GM19452 (cell line): Measurements from ENCODE around the gene CPT1C.

Source experiments
- ATAC-seq: cut with Tn5 transposase; IDR thresholded peaks from one replicate; pipeline ENCODE4 v1.9.1; 2021; ENCODE audit not compliant: unreplicated experiment

Gene CPT1C

GRCh38 chr19:49681830-49682229 is 9.1 kb upstream of the CPT1C start:
- ATAC-seq = no peak

DNA sequence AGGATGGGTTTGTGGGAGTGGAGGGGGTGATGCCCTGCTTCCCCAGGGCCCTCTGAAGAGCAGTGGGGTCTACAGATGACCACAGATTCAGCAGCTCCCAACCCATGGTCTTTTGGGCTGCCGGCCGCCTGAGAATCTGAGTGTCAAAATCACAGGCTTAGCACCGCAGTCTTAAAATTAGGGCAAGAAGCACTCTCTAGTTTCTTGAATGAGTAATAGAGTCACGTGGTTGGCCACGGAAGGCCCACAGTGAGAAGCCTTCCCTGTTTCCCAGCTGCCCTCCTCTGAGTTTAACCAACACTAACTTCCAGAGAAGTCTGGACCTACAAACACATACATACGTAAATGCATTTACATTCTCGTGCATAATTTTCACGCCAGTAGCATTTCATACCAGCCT is 8.6 kb upstream of the CPT1C start:
- no peak for ATAC-seq

- no peak for ATAC-seq
These were observed 7.1 kb upstream of the CPT1C start for GRCh38 chr19:49683814-49684250.

DNA sequence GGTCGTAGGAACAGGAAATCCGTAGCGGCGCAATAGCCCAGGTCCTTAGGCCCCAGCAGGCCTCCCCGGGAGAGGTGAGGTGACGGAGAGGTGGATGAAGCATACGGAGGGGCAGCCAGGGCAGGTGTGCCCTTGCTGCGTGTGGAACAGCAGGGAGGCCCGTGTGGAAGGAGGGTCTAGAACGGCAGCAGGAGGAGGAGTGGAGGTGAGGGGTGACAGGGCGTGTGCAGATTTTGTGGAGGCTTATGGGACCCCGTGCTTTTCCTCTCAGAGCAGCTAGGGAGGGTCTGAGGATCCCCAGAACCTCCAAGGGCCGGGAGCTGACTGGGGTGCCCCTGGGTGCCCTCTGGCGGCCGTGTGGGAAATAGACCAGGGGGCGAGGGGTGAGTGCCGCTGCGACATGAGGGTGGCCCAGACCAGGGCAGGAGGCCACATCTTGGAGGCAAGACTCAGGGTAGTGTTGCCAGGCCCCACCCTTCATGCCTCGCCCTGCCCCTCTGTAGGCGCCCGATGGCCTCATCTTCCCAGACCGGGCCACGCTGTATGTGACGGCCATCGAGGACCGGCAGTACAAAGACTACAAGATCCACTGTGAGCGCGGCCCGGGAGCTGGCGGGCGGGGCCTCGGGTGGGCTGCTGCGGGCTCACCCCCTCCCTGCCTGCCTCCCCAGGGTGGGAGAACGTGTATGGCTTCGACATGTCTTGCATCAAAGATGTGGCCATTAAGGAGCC is 6.5 kb upstream of the CPT1C start:
- no peak for ATAC-seq

GRCh38 chr19:49684983-49685553 is 5.8 kb upstream of the CPT1C start:
- ATAC-seq = no peak

DNA sequence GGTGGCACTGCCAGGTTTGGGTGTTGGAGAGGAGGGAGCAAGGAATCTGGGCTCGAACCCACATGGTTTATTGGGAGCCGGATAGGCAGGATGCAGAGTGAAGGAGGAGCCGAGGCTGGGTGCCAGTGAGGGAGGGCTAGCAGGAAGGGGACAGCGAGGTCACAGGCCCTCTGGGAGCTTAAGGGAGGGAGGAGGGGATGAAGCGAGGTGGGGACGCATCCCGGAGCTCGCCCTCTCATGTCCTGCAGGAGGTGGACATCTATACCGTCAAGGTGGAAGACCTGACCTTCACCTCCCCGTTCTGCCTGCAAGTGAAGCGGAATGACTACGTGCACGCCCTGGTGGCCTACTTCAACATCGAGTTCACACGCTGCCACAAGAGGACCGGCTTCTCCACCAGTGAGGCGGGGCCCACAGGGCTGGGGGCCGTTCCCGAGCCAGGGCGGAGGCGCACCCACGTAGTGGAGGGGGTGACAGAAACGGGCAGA is 5.0 kb upstream of the CPT1C start:
- ATAC-seq = no peak

GRCh38 chr19:49686503-49687088 is 4.3 kb upstream of the CPT1C start:
- no peak for ATAC-seq

- ATAC-seq = no peak
These were observed 3.8 kb upstream of the CPT1C start for GRCh38 chr19:49687150-49687549.

GRCh38 chr19:49687566-49688316 is 3.2 kb upstream of the CPT1C start:
- no peak for ATAC-seq

DNA sequence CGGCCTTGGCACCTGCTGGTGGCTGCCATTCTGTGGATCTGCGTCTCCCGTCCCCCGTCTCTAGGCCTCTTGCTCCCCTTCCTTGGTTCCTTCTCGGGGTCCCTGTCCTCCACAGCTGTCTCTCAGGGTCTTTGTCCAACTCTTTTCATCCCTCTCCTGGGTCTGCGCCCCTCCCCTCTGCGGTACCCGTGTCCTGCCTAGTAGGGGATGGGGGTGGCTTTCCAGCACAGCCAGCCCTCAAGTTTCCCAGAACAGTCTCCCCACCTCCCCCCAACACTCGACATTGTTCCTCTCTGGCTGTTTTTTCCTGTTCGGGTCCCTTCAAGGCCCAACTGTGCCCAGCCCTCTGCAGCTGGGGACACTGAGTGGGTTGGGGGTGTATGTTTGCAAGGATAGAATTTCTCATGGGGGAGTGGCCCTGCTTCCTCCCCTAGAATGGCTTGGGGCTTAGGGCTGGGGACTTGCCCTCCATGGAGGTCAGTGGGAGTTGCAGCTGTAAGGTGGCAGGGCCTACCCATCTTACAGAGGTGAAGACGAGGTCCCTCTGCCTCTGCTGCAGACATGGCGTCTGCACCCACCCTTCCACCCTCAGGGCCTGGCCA is 2.3 kb upstream of the CPT1C start:
- ATAC-seq = no peak

- no peak for ATAC-seq
These were observed 1.5 kb upstream of the CPT1C start, which contains the start of gene ADM5 for GRCh38 chr19:49689133-49690078. TSS of gene ADM5 (plus strand) at chr19:49689594. CDS start at chr19:49689838, 244 bp downstream.

DNA sequence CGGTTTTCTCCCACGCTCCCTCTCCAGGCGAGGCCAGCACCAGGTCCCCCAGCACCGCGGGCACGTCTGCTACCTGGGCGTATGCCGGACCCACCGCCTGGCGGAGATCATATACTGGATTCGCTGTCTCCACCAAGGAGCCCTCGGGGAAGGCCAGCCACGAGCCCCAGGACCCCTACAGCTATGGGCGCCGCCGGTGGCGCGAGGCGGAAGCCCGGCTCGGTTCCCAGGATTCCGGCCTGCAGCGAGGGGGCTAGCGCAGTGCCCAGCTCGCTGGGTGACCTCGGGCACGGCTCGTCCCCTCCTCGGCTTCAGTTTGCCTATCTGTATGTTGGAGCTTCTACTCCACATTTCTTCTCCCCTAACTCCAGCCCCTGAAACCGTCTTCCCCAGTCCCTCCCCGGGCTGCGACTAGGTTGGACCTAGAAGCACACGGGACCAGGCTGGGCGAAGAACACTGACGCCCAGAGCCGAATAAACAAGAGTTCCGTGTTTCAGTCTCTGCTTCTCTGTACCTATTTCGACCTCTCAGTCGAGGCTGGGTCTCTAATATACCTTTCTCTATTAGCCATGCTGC is 749 bp upstream of the CPT1C start:
- ATAC-seq = no peak

- no peak for ATAC-seq
These were observed 579 bp downstream of the CPT1C start for GRCh38 chr19:49691243-49692146.

DNA sequence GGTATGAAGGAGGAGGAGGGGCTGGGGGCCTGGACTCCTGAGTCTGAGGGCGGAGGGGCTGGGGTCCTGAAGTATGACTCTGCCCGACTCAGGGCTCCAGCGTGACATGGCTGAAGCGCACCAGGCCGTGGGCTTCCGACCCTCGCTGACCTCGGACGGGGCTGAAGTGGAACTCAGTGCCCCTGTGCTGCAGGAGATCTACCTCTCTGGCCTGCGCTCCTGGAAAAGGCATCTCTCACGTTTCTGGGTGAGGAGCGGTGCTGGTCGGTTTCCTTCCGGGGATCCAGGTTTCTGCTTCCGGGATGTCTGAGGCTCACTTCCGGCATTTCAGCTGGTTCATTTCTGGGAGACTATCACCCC is 1.2 kb downstream of the CPT1C start:
- ATAC-seq = no peak

DNA sequence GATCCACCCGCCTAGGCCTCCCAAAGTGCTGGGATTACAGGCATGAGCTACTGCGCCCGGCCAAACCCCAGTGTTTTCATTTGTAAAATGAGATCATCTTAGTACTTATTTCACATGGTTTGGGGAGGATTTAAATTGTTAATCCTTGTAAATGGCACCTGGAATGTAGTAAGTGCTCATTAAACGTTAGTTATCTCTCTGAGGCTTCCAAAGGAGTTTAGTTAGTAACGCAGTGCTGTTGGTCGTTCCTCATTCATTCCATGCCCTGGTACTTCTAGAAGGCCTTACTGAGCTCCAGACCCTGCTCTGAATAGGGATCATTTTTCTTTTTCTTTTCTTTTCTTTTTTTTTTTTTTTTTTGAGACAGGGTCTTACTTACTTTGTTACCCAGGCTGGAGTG is 5.2 kb downstream of the CPT1C start:
- ATAC-seq = no peak

GRCh38 chr19:49696865-49697264 is 5.9 kb downstream of the CPT1C start:
- no peak for ATAC-seq

GRCh38 chr19:49699364-49699763 is 8.4 kb downstream of the CPT1C start:
- no peak for ATAC-seq

GRCh38 chr19:49700563-49700962 is 9.6 kb downstream of the CPT1C start:
- no peak for ATAC-seq
